ENCODE measurements around the gene DAZL. TPM values are rescaled to one million over a fixed set of nuclear protein-coding genes. Genes with fewer than 3 reads are reported as not detected.

Gene DAZL
- polyA plus RNA-seq, 3 donors = not detected

GRCh38 chr3:16587047-16587680 lies 18.1 kb downstream of the DAZL start:
- H2AFZ ChIP-seq (ENCODE audit: insufficient read depth, low read depth, low read length, poor library complexity, severe bottlenecking) = no peak overlapping the region
- H3K9me3 ChIP-seq (replicated peaks in 1 of 2; ENCODE audit: control insufficient read depth in 1 of 2, insufficient read depth in 1 of 2, low read length in 2 of 2) = no peaks in the 10 kb centered on the region
- no peaks in the 10 kb centered on the region for H3K27me3 Mint-ChIP-seq (ENCODE audit: low read depth in 3 of 3)

GRCh38 chr3:16584880-16585279 lies 20.3 kb downstream of the DAZL start:
- H3K27me3 Mint-ChIP-seq (ENCODE audit: low read depth in 3 of 3) = no peaks in the 10 kb centered on the region
- WGBS (ENCODE audit: insufficient coverage) = no CpG with 5 or more reads among the region's 2 CpGs
- TF ChIP-seq CTCF (IDR thresholded peaks at IDR 0.05) = no peak

More at GRCh38 chr3:16587047-16587680, 18.1 kb downstream of the DAZL start:
- Histone ChIP-seq H3K27ac (ENCODE audit: low read depth in 1 of 2, low read length in 2 of 2) (no peak overlapping the region), H3K9ac (ENCODE audit: insufficient read depth, low read length, poor library complexity, severe bottlenecking) (no peak overlapping the region), H4K20me1 (ENCODE audit: insufficient read depth, low read length) (no peaks in the 10 kb centered on the region), H3K4me2 (replicated peaks; ENCODE audit: extremely low read depth, low read length, poor library complexity, severe bottlenecking) (no peak overlapping the region), H3K4me1 (ENCODE audit: control insufficient read depth in 1 of 2, insufficient read depth in 2 of 2, low read length in 2 of 2) (no peaks in the 10 kb centered on the region), H3K4me3 (replicated peaks in 1 of 3; ENCODE audit: low read depth in 2 of 3, low read length in 3 of 3) (no peak overlapping the region), H3K79me2 (ENCODE audit: insufficient read depth, low read length) (no peaks in the 10 kb centered on the region), H3K27me3 (ENCODE audit: control insufficient read depth in 2 of 2, insufficient read depth in 2 of 2, low read length in 2 of 2) (no peaks in the 10 kb centered on the region), H3K36me3 (replicated peaks in 1 of 2; ENCODE audit: control insufficient read depth in 1 of 2, insufficient read depth in 2 of 2, low read length in 2 of 2) (no peaks in the 10 kb centered on the region)
- Mint-ChIP-seq H3K4me3 (no peak overlapping the region), H3K36me3 (no peaks in the 10 kb centered on the region), H3K9me3 (peaks cover 0 to 2% (median 0%) of the 10 kb centered on the region in 7 donors), H3K4me1 (peaks cover 3% of the 10 kb centered on the region), H3K27ac (no peak overlapping the region)
- intact Hi-C loops (cut with micrococcal nuclease) = no loop called here
- DNase-seq = no peak
- no peak for TF ChIP-seq CTCF (IDR thresholded peaks at IDR 0.05)
- WGBS (ENCODE audit: insufficient coverage) = no CpG with 5 or more reads among the region's 3 CpGs

More at GRCh38 chr3:16584880-16585279, 20.3 kb downstream of the DAZL start:
- H3K9me3 Mint-ChIP-seq = peaks cover 0 to 4% (median 2%) of the 10 kb centered on the region in 7 donors
- Histone ChIP-seq H3K79me2 (ENCODE audit: insufficient read depth, low read length) (no peaks in the 10 kb centered on the region), H3K27me3 (ENCODE audit: control insufficient read depth in 2 of 2, insufficient read depth in 2 of 2, low read length in 2 of 2) (no peaks in the 10 kb centered on the region), H3K36me3 (replicated peaks in 1 of 2; ENCODE audit: control insufficient read depth in 1 of 2, insufficient read depth in 2 of 2, low read length in 2 of 2) (no peaks in the 10 kb centered on the region), H4K20me1 (ENCODE audit: insufficient read depth, low read length) (no peaks in the 10 kb centered on the region), H3K4me2 (replicated peaks; ENCODE audit: extremely low read depth, low read length, poor library complexity, severe bottlenecking) (no peak overlapping the region), H3K9ac (ENCODE audit: insufficient read depth, low read length, poor library complexity, severe bottlenecking) (no peak overlapping the region), H3K4me1 (ENCODE audit: control insufficient read depth in 1 of 2, insufficient read depth in 2 of 2, low read length in 2 of 2) (no peaks in the 10 kb centered on the region), H3K4me3 (replicated peaks in 1 of 3; ENCODE audit: low read depth in 2 of 3, low read length in 3 of 3) (no peak overlapping the region), H2AFZ (ENCODE audit: insufficient read depth, low read depth, low read length, poor library complexity, severe bottlenecking) (no peak overlapping the region), H3K9me3 (replicated peaks in 1 of 2; ENCODE audit: control insufficient read depth in 1 of 2, insufficient read depth in 1 of 2, low read length in 2 of 2) (no peaks in the 10 kb centered on the region), H3K27ac (ENCODE audit: low read depth in 1 of 2, low read length in 2 of 2) (no peak overlapping the region)
- peaks cover under 1% of the 10 kb centered on the region for H3K4me1 Mint-ChIP-seq
- H3K27ac Mint-ChIP-seq = no peak overlapping the region
- DNase-seq = no peak
- no peaks in the 10 kb centered on the region for H3K36me3 Mint-ChIP-seq
- no peak overlapping the region for H3K4me3 Mint-ChIP-seq
- intact Hi-C loops (cut with micrococcal nuclease) = no loop called here
